NOMO-1 treated with dmso at 0.1 percent for 144 hours (cell line): ENCODE data around the gene CPLX3.

Experiments used
- DNase-seq: peaks from one replicate; lab custom pipeline; 2025; ENCODE audit not compliant: unreplicated experiment; lab: John Stamatoyannopoulos, UW

Gene CPLX3

GRCh38 chr15:74788042-74788682 lies 38.3 kb upstream of the CPLX3 start:
- DNase-seq = peak; percentile 24

- peak; percentile 39 for DNase-seq
Observed at GRCh38 chr15:74788683-74789151, 37.7 kb upstream of the CPLX3 start.

GRCh38 chr15:74789171-74789631 lies 37.2 kb upstream of the CPLX3 start:
- DNase-seq = peak; percentile 47

GRCh38 chr15:74789741-74790079 lies 36.7 kb upstream of the CPLX3 start:
- DNase-seq = no peak

GRCh38 chr15:74790080-74790916 lies 36.1 kb upstream of the CPLX3 start:
- peak; percentile 79 for DNase-seq

GRCh38 chr15:74791007-74791406 lies 35.4 kb upstream of the CPLX3 start:
- DNase-seq = no peak

GRCh38 chr15:74791667-74792066 lies 34.8 kb upstream of the CPLX3 start:
- DNase-seq = no peak

GRCh38 chr15:74792227-74793016 lies 34.0 kb upstream of the CPLX3 start:
- DNase-seq = no peak

GRCh38 chr15:74793135-74794028 lies 33.0 kb upstream of the CPLX3 start:
- no peak for DNase-seq

- no peak for DNase-seq
Observed at GRCh38 chr15:74794248-74794969, 32.0 kb upstream of the CPLX3 start.

GRCh38 chr15:74794970-74795349 lies 31.5 kb upstream of the CPLX3 start:
- DNase-seq = no peak

- no peak for DNase-seq
Observed at GRCh38 chr15:74795966-74796625, 30.3 kb upstream of the CPLX3 start.

GRCh38 chr15:74798388-74799254 lies 27.8 kb upstream of the CPLX3 start:
- DNase-seq = no peak

GRCh38 chr15:74799255-74799855 lies 27.1 kb upstream of the CPLX3 start:
- peak; percentile 27 for DNase-seq

GRCh38 chr15:74799856-74800558 lies 26.4 kb upstream of the CPLX3 start:
- peak; percentile 88 for DNase-seq

GRCh38 chr15:74800559-74801094 lies 25.8 kb upstream of the CPLX3 start:
- peak; percentile 50 for DNase-seq

- no peak for DNase-seq
Observed at GRCh38 chr15:74801311-74801997, 25.0 kb upstream of the CPLX3 start.
